Sigmoid colon (tissue), 7 donors: Measurements from ENCODE around the gene MOXD1. TPM values are rescaled to one million over a fixed set of nuclear protein-coding genes. Genes with fewer than 3 reads are reported as not detected.

ENCODE experiments used
- DNase-seq: peaks from one replicate; pipeline ENCODE4 v3.0.0-alpha.2; 2019
- H3K27ac ChIP-seq, 4 donors: fragments of 200-600 bp; sonication (generic); one replicate each; pipeline ENCODE4 v1.5.1; 2016 to 2019; ENCODE audit warnings: mild to moderate bottlenecking in 1 of 4
- H3K27me3 ChIP-seq, 3 donors: fragments of 200-600 bp; sonication (generic); one replicate each; pipeline ENCODE4 v1.5.1; 2019; ENCODE audit warnings: mild to moderate bottlenecking in 1 of 3
- H3K36me3 ChIP-seq, 4 donors: fragments of 200-600 bp; sonication (generic); one replicate each; pipeline ENCODE4 v1.5.1; 2016 to 2019
- H3K4me1 ChIP-seq, 4 donors: fragments of 200-600 bp; sonication (generic); one replicate each; pipeline ENCODE4 v1.5.1; 2017 to 2019
- H3K4me3 ChIP-seq, 4 donors: fragments of 200-600 bp; sonication (generic); one replicate each; pipeline ENCODE4 v1.5.1; 2017 to 2019; ENCODE audit warnings: mild to moderate bottlenecking in 2 of 4, moderate library complexity in 1 of 4
- H3K9me3 ChIP-seq, 4 donors: fragments of 200-600 bp in 3 of 4; sonication (generic) in 3 of 4; one replicate each; pipeline versions ENCODE4 v1.5.1 to v1.6.1; 2013 to 2019
- EP300 ChIP-seq, 4 donors: sonication (generic); formaldehyde crosslinking; IDR thresholded peaks; one replicate each; pipeline ENCODE4 v1.6.1; 2017; ENCODE audit warnings: antibody characterized with exemption in 4 of 4
- POLR2A ChIP-seq, 2 donors: fragments of 450-650 bp; IDR thresholded peaks; one replicate each; pipeline ENCODE4 v1.6.1; 2016; ENCODE audit warnings: antibody characterized with exemption in 2 of 2, mild to moderate bottlenecking in 2 of 2, moderate library complexity in 2 of 2
- POLR2AphosphoS5 ChIP-seq, 4 donors: sonication (generic); formaldehyde crosslinking; IDR thresholded peaks; one replicate each; pipeline ENCODE4 v1.6.1; 2017; ENCODE audit warnings: antibody characterized with exemption in 4 of 4
- WGBS, 2 donors: extraction: QIAGEN DNeasy Blood & Tissue Kit; methylation state at CpG; one replicate each; pipeline ENCODE4 v1.1.7; 2013; 5-methylcytosine and 5-hydroxymethylcytosine counted together
- intact Hi-C: fragments of 100-400 bp; cut with DNase I; formaldehyde crosslinking; loops from one replicate; pipeline ENCODE4 v1.15.1; 2023
- polyA plus RNA-seq, 3 donors: library from polyadenylated mRNA; stranded (reverse); fragments of 200-250 nt; gene quantifications; one replicate each; pipeline ENCODE4 v1.2.3, GENCODE V29; 2013
- total RNA-seq, 4 donors: library from RNA; depleted of rRNA; stranded (reverse); fragments of >200 nt; gene quantifications; one replicate each; pipeline ENCODE4 v1.1.0, GENCODE V29; 2016
- TF ChIP-seq, protein P1 (sequence below), 4 experiments: fragments of 450-650 bp in 3 of 4; fragments of 200-600 bp in 1 of 4; IDR thresholded peaks; one replicate each; pipeline ENCODE4 v1.5.1; 2016 to 2019; ENCODE audit warnings: antibody characterized with exemption in 4 of 4, mild to moderate bottlenecking in 3 of 4, moderate library complexity in 2 of 4
- donor health status: healthy with polysubstance abuse.
- donor health status: Bipolar disorder and iron deficiency.
- donor health status: healthy.

MOXD1 gene
- total and polyA plus RNA-seq, 7 donors: 1.2 to 20.8 (median 9.4) TPM

GRCh38 chr6:132261354-132261753, 139.9 kb downstream of the MOXD1 start:
- H3K4me1 ChIP-seq: no peaks in the 10 kb centered on the region
- intact Hi-C loops: no loop called here
- H3K27ac ChIP-seq: no peak overlapping the region
- TF ChIP-seq EP300 (IDR thresholded peaks at IDR 0.05) (no peak), POLR2AphosphoS5 (IDR thresholded peaks at IDR 0.05) (no peak), POLR2A (IDR thresholded peaks at IDR 0.05) (no peak)
- TF ChIP-seq, protein P1, sequence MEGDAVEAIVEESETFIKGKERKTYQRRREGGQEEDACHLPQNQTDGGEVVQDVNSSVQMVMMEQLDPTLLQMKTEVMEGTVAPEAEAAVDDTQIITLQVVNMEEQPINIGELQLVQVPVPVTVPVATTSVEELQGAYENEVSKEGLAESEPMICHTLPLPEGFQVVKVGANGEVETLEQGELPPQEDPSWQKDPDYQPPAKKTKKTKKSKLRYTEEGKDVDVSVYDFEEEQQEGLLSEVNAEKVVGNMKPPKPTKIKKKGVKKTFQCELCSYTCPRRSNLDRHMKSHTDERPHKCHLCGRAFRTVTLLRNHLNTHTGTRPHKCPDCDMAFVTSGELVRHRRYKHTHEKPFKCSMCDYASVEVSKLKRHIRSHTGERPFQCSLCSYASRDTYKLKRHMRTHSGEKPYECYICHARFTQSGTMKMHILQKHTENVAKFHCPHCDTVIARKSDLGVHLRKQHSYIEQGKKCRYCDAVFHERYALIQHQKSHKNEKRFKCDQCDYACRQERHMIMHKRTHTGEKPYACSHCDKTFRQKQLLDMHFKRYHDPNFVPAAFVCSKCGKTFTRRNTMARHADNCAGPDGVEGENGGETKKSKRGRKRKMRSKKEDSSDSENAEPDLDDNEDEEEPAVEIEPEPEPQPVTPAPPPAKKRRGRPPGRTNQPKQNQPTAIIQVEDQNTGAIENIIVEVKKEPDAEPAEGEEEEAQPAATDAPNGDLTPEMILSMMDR (IDR thresholded peaks at IDR 0.05): no peak
- H3K36me3 ChIP-seq: no peaks in the 10 kb centered on the region
- no peak overlapping the region for H3K4me3 ChIP-seq
- no peaks in the 10 kb centered on the region for H3K27me3 ChIP-seq
- DNase-seq: no peak
- H3K9me3 ChIP-seq: no peaks in the 10 kb centered on the region

DNA sequence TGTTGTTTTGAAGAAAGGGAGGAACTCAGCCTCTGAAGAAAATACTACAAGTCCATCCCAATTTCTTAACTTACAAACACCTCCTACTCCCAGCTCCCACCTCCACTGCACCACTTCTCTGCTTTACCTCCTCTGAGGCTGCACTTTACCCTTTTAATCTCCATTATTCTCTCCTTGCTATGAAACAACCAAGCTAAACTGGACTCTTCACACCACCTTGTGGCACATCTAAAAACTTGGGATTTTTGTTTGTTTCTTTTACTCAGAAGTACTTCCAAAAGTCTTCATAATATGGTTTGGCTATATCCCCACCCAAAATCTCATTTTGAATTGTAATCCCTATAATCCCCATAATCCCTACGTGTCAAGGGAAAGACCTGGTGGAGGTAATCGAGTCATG, 142.2 kb downstream of the MOXD1 start:
- DNase-seq: no peak
- H3K27me3 ChIP-seq: no peaks in the 10 kb centered on the region
- no peak overlapping the region for H3K4me3 ChIP-seq
- TF ChIP-seq POLR2AphosphoS5 (IDR thresholded peaks at IDR 0.05) (no peak), EP300 (IDR thresholded peaks at IDR 0.05) (no peak), POLR2A (IDR thresholded peaks at IDR 0.05) (no peak)
- TF ChIP-seq, protein P1 (IDR thresholded peaks at IDR 0.05): no peak
- intact Hi-C loops: no loop called here
- WGBS, 2 donors: 75 to 84% methylated on average over 2 of the region's 2 CpGs
- no peaks in the 10 kb centered on the region for H3K36me3 ChIP-seq
- no peaks in the 10 kb centered on the region for H3K9me3 ChIP-seq
- no peak overlapping the region for H3K27ac ChIP-seq
- no peaks in the 10 kb centered on the region for H3K4me1 ChIP-seq

- H3K9me3 ChIP-seq: no peaks in the 10 kb centered on the region
- intact Hi-C loops: no loop called here
- H3K27me3 ChIP-seq: no peaks in the 10 kb centered on the region
- no peak for TF ChIP-seq POLR2AphosphoS5 (IDR thresholded peaks at IDR 0.05)
- no peak for TF ChIP-seq EP300 (IDR thresholded peaks at IDR 0.05)
- no peak for TF ChIP-seq POLR2A (IDR thresholded peaks at IDR 0.05)
- TF ChIP-seq, protein P1 (IDR thresholded peaks at IDR 0.05): no peak
- no peak overlapping the region for H3K27ac ChIP-seq
- 66 to 87% methylated on average over 1 of the region's 1 CpG for WGBS, 2 donors
- DNase-seq: no peak
- no peaks in the 10 kb centered on the region for H3K36me3 ChIP-seq
- H3K4me1 ChIP-seq: no peaks in the 10 kb centered on the region
- no peak overlapping the region for H3K4me3 ChIP-seq
Measured at GRCh38 chr6:132257561-132257960, 143.7 kb downstream of the MOXD1 start.

DNA sequence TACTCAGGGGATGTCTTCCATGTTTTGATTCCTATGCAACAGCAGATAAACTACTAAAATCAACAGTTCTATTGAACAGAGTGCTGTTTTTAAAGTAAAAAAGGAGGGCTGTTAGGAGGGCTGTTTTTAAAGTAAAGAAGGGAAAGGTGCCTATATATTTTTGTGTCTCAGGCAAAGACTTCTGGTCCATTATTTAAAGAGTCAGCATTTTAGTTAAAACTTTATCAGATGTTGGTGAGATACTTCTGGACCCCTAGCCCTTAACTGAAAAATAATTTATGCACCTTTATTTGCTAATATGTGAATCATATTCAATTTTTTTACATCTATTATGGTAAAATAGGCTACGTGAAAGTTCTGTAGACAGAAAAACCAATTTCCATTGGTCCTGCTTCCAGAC, 144.8 kb downstream of the MOXD1 start:
- 89 to 95% methylated on average over 1 of the region's 1 CpG for WGBS, 2 donors

GRCh38 chr6:132253906-132254305, 147.4 kb downstream of the MOXD1 start:
- DNase-seq: no peak
- Histone ChIP-seq H3K36me3 (no peaks in the 10 kb centered on the region), H3K27me3 (no peaks in the 10 kb centered on the region), H3K4me1 (no peaks in the 10 kb centered on the region), H3K27ac (no peak overlapping the region), H3K9me3 (peaks cover 0 to 2% (median 0%) of the 10 kb centered on the region in 4 donors), H3K4me3 (no peak overlapping the region)
- TF ChIP-seq POLR2AphosphoS5 (IDR thresholded peaks at IDR 0.05) (no peak), EP300 (IDR thresholded peaks at IDR 0.05) (no peak), POLR2A (IDR thresholded peaks at IDR 0.05) (no peak)
- TF ChIP-seq, protein P1 (IDR thresholded peaks at IDR 0.05): no peak
- intact Hi-C loops: no loop called here

More for the DNA sequence above, 144.8 kb downstream of the MOXD1 start:
- no peak for TF ChIP-seq POLR2AphosphoS5 (IDR thresholded peaks at IDR 0.05)
- intact Hi-C loops: no loop called here
- Histone ChIP-seq H3K4me3 (no peak overlapping the region), H3K27ac (no peak overlapping the region), H3K27me3 (no peaks in the 10 kb centered on the region), H3K4me1 (no peaks in the 10 kb centered on the region), H3K36me3 (no peaks in the 10 kb centered on the region), H3K9me3 (peaks cover 0 to 2% (median 0%) of the 10 kb centered on the region in 4 donors)
- DNase-seq: no peak
